ENCODE results near the gene ZNF74. TPM values are rescaled to one million over a fixed set of nuclear protein-coding genes. Genes with fewer than 3 reads are reported as not detected.

The ZNF74 gene
- polyA plus RNA-seq, 1 donor from 2014 or later: 75.6 TPM

DNA sequence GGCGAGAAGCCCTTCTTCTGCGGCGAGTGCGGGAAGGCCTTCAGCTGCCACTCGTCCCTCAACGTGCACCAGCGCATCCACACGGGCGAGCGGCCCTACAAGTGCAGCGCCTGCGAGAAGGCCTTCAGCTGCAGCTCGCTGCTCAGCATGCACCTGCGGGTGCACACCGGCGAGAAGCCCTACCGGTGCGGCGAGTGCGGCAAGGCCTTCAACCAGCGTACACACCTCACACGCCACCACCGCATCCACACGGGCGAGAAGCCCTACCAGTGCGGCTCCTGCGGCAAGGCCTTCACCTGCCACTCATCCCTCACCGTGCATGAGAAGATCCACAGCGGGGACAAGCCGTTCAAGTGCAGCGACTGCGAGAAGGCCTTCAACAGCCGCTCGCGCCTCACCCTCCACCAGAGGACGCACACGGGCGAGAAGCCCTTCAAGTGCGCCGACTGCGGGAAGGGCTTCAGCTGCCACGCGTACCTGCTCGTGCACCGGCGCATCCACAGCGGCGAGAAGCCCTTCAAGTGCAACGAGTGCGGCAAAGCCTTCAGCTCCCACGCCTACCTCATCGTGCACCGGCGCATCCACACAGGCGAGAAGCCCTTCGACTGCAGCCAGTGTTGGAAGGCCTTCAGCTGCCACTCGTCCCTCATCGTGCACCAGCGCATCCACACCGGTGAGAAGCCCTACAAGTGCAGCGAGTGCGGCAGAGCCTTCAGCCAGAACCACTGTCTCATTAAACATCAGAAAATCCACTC is 12.2 kb downstream of the ZNF74 start:
- Histone ChIP-seq H3K79me2 (replicated peaks; ENCODE audit: insufficient read depth, low read length) (no peaks in the 10 kb centered on the region), H3K4me3 (ENCODE audit: low read length) (no peak overlapping the region), H3K4me2 (ENCODE audit: low read length) (no peak overlapping the region), H3F3A (ENCODE audit: insufficient read depth, low read length, poor library complexity, severe bottlenecking) (no peaks in the 10 kb centered on the region), H3K9me2 (ENCODE audit: insufficient read depth, low read length) (no peaks in the 10 kb centered on the region), H4K20me1 (ENCODE audit: insufficient read depth) (no peaks in the 10 kb centered on the region), H3K36me3 (ENCODE audit: insufficient read depth, low read length) (no peaks in the 10 kb centered on the region), H3K9ac (ENCODE audit: low read length) (no peak overlapping the region), H3K27me3 (ENCODE audit: insufficient read depth, low read depth, low read length) (no peaks in the 10 kb centered on the region), H3K27ac (ENCODE audit: low read length) (no peak overlapping the region), H3K9me3 (ENCODE audit: low read length) (no peaks in the 10 kb centered on the region), H2AFZ (ENCODE audit: low read depth, low read length) (no peak overlapping the region)
- TF ChIP-seq, protein P1, sequence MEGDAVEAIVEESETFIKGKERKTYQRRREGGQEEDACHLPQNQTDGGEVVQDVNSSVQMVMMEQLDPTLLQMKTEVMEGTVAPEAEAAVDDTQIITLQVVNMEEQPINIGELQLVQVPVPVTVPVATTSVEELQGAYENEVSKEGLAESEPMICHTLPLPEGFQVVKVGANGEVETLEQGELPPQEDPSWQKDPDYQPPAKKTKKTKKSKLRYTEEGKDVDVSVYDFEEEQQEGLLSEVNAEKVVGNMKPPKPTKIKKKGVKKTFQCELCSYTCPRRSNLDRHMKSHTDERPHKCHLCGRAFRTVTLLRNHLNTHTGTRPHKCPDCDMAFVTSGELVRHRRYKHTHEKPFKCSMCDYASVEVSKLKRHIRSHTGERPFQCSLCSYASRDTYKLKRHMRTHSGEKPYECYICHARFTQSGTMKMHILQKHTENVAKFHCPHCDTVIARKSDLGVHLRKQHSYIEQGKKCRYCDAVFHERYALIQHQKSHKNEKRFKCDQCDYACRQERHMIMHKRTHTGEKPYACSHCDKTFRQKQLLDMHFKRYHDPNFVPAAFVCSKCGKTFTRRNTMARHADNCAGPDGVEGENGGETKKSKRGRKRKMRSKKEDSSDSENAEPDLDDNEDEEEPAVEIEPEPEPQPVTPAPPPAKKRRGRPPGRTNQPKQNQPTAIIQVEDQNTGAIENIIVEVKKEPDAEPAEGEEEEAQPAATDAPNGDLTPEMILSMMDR (IDR thresholded peaks at IDR 0.05; ENCODE audit: poor library complexity, severe bottlenecking): no peak
- TF ChIP-seq EZH2 (IDR thresholded peaks at IDR 0.05; ENCODE audit: borderline replicate concordance, insufficient read depth, low read length, poor library complexity, severe bottlenecking) (no peak), EP300 (conservative IDR thresholded peaks at IDR 0.05; ENCODE audit: poor library complexity, severe bottlenecking) (no peak), POLR2AphosphoS5 (IDR thresholded peaks at IDR 0.05) (no peak), TAF1 (IDR thresholded peaks at IDR 0.05; ENCODE audit: low read depth) (no peak)

DNA sequence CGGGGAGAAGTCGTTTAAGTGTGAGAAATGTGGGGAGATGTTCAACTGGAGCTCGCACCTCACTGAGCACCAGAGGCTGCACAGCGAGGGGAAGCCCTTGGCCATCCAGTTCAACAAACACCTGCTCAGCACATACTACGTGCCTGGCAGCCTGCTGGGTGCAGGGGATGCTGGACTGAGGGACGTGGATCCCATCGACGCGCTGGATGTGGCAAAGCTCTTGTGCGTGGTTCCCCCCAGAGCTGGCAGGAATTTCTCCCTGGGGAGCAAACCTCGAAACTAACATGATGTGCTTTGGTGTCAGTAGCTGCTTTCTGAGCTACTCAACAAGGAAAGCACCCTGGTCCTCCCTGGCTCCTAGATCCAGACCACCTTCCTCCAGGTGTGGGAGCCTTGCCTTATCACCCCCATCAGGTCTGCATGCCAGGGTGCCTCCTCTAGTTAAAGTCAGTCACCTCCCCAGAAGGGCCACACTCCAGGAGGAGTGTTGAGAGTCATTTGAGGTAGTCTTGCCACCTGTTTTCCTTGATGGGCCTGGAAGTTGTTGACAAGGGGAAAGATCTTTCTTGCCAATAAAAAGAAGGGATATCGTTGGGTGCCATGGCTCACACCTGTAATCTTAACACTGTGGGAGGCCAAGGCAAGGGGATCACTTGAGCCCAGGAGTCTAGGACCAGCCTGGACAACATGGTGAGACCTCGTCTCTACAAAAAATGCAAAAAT is 12.9 kb downstream of the ZNF74 start:
- no peaks in the 10 kb centered on the region for H3K79me2 ChIP-seq (replicated peaks; ENCODE audit: insufficient read depth, low read length)
- no peak overlapping the region for H3K27ac ChIP-seq (ENCODE audit: low read length)
- H3F3A ChIP-seq (ENCODE audit: insufficient read depth, low read length, poor library complexity, severe bottlenecking): no peaks in the 10 kb centered on the region
- H3K4me3 ChIP-seq (ENCODE audit: low read length): no peak overlapping the region
- H3K4me2 ChIP-seq (ENCODE audit: low read length): no peak overlapping the region
- TF ChIP-seq, protein P1 (IDR thresholded peaks at IDR 0.05; ENCODE audit: poor library complexity, severe bottlenecking): no peak
- TF ChIP-seq EZH2 (IDR thresholded peaks at IDR 0.05; ENCODE audit: borderline replicate concordance, insufficient read depth, low read length, poor library complexity, severe bottlenecking) (no peak), RAD21 (conservative IDR thresholded peaks at IDR 0.05) (no peak), EP300 (conservative IDR thresholded peaks at IDR 0.05; ENCODE audit: poor library complexity, severe bottlenecking) (no peak), SMC3 (conservative IDR thresholded peaks at IDR 0.05; ENCODE audit: poor library complexity) (no peak), MXI1 (conservative IDR thresholded peaks at IDR 0.05; ENCODE audit: poor library complexity, severe bottlenecking) (no peak), POLR2AphosphoS5 (IDR thresholded peaks at IDR 0.05) (no peak)
- TF ChIP-seq, protein P2, sequence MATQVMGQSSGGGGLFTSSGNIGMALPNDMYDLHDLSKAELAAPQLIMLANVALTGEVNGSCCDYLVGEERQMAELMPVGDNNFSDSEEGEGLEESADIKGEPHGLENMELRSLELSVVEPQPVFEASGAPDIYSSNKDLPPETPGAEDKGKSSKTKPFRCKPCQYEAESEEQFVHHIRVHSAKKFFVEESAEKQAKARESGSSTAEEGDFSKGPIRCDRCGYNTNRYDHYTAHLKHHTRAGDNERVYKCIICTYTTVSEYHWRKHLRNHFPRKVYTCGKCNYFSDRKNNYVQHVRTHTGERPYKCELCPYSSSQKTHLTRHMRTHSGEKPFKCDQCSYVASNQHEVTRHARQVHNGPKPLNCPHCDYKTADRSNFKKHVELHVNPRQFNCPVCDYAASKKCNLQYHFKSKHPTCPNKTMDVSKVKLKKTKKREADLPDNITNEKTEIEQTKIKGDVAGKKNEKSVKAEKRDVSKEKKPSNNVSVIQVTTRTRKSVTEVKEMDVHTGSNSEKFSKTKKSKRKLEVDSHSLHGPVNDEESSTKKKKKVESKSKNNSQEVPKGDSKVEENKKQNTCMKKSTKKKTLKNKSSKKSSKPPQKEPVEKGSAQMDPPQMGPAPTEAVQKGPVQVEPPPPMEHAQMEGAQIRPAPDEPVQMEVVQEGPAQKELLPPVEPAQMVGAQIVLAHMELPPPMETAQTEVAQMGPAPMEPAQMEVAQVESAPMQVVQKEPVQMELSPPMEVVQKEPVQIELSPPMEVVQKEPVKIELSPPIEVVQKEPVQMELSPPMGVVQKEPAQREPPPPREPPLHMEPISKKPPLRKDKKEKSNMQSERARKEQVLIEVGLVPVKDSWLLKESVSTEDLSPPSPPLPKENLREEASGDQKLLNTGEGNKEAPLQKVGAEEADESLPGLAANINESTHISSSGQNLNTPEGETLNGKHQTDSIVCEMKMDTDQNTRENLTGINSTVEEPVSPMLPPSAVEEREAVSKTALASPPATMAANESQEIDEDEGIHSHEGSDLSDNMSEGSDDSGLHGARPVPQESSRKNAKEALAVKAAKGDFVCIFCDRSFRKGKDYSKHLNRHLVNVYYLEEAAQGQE (IDR thresholded peaks at IDR 0.05; ENCODE audit: borderline replicate concordance): no peak
- no peaks in the 10 kb centered on the region for H3K9me2 ChIP-seq (ENCODE audit: insufficient read depth, low read length)
- no peaks in the 10 kb centered on the region for H3K27me3 ChIP-seq (ENCODE audit: insufficient read depth, low read depth, low read length)
- no peak overlapping the region for H3K9ac ChIP-seq (ENCODE audit: low read length)
- no peaks in the 10 kb centered on the region for H3K36me3 ChIP-seq (ENCODE audit: insufficient read depth, low read length)
- no peak overlapping the region for H2AFZ ChIP-seq (ENCODE audit: low read depth, low read length)
- H4K20me1 ChIP-seq (ENCODE audit: insufficient read depth): no peaks in the 10 kb centered on the region
- H3K9me3 ChIP-seq (ENCODE audit: low read length): no peaks in the 10 kb centered on the region

Measured in neural cell (in vitro differentiated cells).